ENCODE data around the gene SH3D19. TPM values are rescaled to one million over a fixed set of nuclear protein-coding genes. Genes with fewer than 3 reads are reported as not detected.
A peak's percentile ranks its signal among the peaks of the same experiment; 100 is the strongest.
"Not testable (repeated sequence)": the region's sequence is repeated elsewhere in the genome, so short reads cannot be mapped to it uniquely, and the experiment has no call there.

Gene SH3D19
- total RNA-seq, 1 experiment from 2014 or later, result 6.1 TPM

DNA sequence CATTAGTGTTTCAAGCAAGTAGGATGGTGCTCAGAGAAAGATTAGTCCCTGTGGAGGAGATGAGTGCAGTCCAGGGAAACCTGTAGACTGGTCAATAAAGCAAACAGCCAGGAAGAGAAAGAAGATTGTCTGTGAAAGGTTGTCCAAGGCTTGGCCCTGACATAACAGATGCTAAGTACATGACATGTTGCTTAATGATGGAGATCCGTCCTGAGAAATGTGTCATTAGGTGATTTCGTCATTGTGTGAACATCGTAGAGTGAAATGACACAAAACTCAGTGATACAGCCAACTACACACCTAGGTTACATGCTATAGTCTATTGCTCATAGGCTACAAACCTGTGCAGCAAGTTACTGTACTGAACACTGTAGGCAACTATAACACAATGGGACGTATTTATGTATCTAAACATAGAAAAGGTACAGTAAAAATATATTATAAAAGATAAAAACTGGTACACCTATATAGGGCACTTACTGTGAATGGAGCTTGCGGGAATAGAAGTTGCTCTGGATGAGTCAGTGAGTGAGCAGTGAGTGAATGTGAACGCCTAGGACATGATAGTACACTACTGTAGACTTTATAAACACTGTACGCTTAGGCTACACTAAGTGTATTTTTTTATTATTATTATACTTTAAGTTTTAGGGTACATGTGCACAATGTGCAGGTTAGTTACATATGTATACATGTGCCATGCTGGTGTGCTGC is 57.4 kb downstream of the SH3D19 start:
- no peak for DNase-seq (ENCODE audit: low read depth)

DNA sequence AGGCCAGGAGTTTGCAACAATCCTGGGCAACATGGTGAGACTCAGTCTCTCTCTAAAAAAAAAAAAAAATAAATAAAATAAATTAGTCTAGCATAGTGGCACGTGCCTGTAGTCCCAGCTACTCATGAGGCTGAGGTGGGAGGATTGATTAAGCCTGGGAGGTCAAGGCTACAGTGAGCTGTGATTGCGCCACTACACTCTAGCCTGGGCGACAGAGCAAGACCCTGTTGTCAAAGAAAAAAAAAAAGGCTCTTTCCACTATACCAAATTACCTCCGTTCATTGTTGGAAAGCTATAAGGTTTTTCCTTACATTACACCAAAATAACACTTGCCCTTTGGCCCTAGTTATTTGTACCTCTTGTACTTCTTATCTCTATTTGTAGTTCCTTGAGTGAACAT is 58.3 kb downstream of the SH3D19 start:
- DNase-seq (ENCODE audit: low read depth), result no peak

DNA sequence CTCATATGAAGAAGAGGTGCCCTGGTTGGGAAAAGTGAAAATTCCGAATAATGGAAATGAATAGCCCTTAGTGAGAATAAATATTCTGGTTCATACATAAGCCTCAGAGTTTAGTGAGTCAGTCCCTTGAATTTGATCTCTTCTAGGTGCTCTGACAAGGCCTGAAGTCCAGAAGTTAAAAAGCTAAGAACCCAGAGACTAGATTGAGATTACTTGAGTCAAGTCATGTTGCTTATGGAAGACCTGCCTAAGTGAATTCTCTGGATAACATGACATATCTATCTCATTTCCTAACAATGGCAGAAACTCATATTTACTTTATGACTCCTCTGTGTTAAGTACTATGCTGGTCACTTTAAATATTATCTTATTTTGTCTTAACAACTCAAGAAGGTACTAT is 58.9 kb downstream of the SH3D19 start:
- DNase-seq (ENCODE audit: low read depth), result no peak

DNA sequence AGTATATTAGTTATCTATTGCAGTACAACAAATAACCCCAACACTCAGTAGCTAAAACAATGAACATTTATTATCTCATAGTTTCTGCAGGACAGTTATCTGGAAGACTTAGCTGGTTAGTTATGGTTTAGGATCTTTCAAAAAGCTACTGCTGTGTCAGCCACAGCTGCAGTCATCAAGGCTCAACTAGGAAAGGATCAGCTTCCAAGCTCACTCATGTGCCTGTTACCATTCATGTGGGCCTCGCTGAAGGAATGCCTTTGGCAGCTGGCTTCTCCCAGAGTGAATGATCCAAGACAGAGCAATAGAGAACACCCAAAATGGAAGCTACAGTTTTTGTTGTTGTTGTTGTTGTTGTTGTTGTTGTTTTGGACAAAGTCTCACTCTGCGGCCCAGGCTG is 62.0 kb downstream of the SH3D19 start:
- no peak for DNase-seq (ENCODE audit: low read depth)

DNA sequence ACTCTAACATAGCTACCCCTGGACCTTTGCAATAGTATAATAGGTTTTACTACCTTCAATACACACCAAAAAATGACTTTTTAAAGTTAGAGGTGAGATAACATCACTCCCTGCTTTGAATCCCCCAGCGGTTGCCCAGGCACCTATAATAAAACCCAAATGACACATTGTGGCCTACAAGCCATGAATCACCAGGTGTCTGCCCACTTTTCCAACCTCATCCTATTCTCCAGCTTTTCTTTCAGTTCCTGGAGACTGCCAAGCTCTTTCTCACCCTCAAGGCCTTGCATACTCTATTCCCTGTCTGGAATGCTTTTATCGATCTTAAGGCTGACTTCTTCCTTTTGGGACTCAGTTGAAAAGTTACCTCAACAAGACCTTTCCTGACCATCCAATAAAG is 64.9 kb downstream of the SH3D19 start:
- DNase-seq (ENCODE audit: low read depth), result peak; percentile 36

DNA sequence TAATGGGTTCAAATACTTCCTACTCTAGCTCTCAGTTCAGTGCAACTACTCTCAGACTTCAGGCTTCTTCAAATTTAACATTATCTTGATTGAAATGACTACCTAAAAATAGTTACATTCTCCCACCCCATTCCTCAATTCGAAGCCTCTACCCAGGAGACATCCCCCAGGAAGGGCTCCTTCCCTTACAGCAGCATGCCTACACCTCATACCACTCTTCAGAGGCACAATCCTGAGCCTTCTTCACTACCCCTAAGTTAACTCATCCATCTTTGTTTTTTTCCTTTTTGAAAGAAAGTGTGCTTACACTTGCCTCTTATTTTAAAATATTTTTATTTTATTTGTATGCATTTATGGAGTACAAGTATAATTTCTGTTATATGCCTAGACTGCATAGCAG is 65.7 kb downstream of the SH3D19 start:
- DNase-seq (ENCODE audit: low read depth), result no peak

DNA sequence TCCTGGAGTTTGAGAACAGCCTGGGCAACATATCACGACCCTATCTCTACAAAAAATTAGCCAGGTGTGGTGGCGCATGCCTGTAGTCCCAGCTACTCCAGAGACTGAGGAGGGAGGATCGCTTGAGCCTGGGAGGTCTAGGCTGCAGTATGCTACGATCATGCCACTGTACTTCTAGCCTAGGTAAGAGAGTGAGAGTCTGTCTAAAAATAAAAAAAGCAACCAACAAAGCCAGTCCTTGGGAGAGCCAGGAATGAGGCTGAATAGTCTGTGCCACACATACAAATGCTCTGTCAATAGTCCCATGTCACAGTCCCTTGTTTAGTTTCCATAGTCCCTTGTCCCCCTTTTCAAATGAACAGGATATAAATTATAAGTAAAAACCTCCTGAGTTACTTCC is 67.7 kb downstream of the SH3D19 start:
- no peak for DNase-seq (ENCODE audit: low read depth)

DNA sequence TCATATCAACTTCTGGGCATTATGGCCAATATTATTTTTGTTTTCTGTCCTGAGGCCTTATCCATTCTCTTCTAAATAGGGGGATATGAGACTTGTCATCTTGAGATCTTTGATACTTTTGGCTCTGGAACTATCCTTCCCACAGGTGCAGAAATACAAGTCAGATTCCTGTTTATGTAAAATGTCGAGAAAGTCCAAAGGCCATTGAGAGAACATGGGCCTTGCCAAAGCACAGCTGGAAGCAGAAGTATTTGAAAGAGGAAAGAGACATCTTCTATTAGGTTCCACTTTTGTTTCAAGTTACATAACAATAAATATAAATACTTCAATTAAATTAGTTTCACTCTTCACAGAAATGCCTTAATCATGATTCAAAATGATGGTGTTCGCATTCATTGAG is 69.3 kb downstream of the SH3D19 start:
- DNase-seq (ENCODE audit: low read depth), result no peak

DNA sequence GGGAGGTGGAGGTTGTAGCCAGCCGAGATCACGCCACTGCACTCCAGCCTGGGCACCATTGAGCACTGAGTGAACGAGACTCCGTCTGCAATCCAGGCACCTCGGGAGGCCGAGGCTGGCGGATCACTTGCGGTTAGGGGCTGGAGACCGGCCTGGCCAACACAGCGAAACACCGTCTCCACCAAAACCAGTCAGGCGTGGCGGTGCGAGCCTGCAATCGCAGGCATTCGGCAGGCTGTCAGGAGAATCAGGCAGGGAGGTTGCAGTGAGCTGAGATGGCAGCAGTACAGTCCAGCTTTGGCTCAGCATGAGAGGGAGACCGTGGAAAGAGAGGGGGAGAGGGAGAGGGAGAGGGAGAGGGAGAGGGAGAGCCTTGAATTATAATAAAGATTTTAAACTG is 69.7 kb downstream of the SH3D19 start:
- not testable (repeated sequence) for DNase-seq (ENCODE audit: low read depth)

DNA sequence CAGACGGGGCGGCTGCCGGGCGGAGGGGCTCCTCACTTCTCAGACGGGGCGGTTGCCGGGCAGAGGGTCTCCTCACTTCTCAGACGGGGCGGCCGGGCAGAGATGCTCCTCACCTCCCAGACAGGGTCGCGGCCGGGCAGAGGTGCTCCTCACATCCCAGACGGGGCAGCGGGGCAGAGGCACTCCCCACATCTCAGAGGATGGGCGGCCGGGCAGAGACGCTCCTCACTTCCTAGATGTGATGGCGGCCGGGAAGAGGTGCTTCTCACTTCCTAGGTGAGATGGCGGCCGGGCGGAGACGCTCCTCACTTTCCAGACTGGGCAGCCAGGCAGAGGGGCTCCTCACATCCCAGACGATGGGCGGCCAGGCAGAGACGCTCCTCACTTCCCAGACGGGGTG is 70.2 kb downstream of the SH3D19 start:
- DNase-seq (ENCODE audit: low read depth), result not testable (repeated sequence)

DNA sequence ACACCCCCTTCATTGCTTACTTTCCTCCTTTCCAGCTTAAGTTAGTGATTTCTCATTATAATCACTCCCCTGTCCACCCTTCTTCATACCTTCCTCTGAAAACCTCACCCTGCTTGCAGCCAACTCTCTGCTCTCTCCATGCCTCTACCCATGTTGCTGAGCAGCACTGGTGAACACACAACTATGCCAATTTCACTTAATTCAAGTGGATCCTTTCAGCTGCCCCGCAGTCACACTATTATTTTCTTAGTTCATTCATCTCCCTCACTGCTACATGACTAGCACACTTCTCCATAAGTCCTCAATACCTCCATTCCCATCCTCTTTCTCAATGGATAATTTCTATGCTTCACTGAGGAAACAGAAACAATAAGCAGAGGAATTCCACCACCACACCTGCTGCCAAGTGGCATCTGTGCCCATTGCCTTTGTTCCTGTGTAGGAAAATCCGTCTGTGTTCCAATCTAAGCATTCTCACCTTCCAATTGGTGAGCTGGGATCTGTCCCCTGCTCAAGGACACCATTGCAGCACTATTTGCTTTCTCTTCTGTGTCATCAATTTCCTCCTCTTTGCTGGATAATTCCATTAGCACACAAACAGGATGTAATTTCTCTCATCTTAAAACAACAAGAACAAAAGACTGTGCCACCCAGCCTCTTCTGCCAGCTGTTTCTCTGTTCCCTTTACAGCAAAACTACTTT is 73.7 kb downstream of the SH3D19 start:
- DNase-seq (ENCODE audit: low read depth), result no peak

DNA sequence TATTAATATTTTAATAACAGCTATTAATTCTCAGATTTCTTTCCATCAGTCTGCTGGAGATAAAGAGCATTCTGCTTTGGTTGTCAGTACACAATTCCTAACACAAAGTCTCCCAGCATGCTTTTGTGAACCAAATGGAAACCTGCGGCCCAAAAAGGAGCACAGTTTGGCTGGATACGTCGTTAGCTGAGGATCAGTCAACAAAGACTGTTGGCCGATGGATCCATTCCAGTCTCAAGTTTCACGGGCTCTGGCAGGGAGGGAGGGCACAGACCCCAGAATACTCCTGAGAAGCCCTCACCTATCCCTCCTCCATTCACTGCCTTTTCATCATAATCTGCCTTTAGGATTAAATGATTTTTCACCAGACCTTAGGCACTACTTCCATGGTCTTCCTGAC is 74.7 kb downstream of the SH3D19 start:
- no peak for DNase-seq (ENCODE audit: low read depth)

DNA sequence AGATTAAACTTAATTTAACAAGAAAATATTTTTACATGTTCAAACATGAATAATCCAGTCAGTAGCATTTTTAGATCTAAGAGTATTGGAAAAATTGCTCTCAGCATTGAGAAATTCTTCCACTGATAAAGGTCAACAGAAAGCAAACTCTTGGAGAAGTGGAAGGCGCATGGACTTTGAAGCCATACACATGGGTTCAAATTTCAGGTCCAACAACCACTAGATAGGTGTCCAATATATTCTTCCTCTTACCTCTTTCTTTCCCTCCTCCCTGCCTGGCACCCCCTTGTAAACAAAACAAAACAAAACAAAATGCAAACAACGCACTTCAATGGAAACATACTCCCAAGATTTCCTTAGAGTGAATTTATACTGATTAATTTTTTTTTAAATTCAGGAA is 76.9 kb downstream of the SH3D19 start:
- DNase-seq (ENCODE audit: low read depth), result no peak

DNA sequence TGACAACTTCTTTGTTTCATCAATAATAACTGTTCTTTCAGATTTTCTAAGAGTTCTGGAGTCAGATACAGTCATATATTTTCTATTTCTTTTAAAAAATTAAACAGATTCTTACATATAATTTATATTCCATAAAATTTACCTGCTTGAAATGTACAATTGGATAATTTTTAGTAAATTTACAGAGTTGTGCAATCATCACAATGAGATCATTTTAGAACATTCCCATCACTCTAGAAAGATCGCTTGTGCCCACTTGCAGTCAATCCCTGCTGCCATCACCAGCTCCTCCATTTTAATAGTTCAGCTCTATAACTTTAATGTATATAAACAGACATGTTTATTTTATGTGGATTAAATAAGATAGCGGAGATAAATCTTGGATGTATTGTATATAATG is 78.0 kb downstream of the SH3D19 start:
- no peak for DNase-seq (ENCODE audit: low read depth)

DNA sequence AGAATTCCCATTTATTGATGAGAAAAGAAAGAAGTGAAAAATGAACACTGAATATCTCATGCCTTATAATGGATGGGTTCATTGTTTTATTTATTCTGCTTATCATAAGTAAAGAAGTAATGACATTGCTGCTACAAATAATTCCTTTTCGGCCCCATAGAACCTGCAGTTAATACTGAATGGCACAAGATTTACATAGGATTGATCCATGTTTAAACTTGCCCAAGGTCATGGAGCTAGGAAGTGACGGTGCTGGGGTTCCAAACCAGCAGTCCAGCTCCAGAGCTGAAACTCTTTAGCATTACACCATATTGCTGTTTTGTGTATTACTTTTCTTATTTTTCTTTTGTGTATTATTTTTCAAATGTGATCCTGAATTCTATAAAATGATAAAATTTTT is 78.7 kb downstream of the SH3D19 start:
- no peak for DNase-seq (ENCODE audit: low read depth)

DNA sequence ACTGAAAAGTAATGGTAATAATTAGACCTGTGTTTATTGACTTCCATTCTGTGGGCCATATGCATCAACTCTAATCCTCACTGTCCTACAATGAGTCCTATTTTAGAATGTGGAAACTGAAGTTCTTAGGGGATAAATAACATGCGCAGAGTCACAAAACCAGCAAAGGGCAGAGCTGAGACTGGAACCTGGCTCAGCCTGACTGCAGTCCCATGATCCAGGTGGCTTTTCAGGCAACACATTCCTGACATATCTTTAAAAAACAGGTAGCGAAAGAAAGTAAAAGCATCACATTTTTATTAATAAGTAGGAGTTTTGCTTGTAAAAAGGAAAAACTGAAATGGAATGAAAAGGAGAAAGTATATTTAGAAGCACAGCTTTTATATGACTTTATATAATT is 83.1 kb downstream of the SH3D19 start:
- DNase-seq (ENCODE audit: low read depth), result no peak

DNA sequence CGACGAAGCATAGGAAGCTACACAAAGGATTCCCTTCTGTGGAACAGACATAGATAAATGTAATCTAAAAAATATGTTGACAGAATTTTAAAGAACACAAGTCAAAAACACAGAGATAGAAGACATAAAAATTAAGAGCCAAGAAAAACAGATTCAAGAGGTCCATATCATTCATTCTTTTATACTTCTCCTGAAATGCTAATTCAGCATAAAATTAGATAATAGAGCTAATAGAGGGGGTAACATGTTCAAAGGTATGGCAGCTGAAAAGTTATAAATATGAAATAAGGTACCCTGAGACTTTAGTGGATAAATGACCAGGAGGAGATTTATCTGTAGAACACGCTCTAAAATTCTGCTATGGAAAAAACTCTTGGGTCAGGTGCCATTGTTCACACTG is 85.8 kb downstream of the SH3D19 start:
- no peak for DNase-seq (ENCODE audit: low read depth)

DNA sequence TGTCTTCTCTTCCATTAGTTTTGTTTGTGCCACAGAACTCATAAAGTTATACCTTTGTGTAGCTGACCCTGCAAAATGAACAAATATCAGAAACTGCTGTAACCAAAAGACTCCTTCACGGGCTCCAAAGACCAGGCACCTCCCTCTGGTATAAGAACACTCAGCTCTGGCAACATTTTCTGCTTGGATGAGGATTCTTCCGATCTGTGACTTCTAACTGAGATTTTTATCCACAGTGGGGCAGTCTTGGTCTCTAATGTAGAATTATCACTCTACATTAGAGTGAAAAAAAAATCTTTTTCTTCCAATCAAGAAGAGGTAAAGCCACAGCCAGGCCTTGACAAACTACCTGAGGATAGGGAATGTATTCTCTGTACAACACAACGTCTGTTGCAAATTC is 86.9 kb downstream of the SH3D19 start:
- peak; percentile 6 for DNase-seq (ENCODE audit: low read depth)

DNA sequence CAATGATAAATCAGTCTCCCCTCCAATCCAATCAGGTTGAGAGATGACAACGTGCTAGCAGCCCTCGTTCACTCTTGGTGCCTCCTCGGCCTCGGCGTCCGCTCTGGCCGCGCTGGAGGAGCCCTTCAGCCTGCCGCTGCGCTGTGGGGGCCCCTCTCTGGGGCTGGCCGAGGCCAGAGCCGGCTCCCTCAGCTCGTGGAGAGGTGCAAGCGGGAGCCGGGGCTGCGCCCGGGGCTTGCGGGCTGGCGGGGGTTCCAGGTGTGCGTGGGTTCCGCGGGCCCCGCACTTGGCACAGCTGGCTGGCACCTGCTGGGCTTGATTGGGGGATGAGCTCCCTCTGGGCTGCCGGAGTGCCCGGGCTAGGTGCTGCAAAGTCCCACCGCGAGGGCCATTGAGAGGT is 89.4 kb downstream of the SH3D19 start:
- no peak for DNase-seq (ENCODE audit: low read depth)

DNA sequence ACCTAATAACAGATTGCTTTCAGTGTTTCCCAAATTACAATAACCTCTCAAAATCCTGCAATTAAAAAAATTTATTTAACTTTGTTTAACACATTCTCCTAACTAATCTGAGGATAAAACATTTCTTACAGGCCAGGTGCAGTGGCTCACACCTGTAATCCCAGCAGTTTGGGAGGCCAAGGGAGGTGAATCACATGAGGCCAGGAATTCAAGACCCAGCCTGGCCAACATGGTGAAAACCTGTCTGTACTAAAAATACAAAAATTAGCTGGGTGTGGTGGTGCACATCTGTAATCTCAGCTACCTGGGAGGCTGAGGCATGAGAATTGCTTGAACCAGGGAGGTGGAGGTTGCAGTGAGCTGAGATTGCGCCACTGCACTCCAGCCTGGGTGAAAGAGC is 90.0 kb downstream of the SH3D19 start:
- not testable (repeated sequence) for DNase-seq (ENCODE audit: low read depth)

DNA sequence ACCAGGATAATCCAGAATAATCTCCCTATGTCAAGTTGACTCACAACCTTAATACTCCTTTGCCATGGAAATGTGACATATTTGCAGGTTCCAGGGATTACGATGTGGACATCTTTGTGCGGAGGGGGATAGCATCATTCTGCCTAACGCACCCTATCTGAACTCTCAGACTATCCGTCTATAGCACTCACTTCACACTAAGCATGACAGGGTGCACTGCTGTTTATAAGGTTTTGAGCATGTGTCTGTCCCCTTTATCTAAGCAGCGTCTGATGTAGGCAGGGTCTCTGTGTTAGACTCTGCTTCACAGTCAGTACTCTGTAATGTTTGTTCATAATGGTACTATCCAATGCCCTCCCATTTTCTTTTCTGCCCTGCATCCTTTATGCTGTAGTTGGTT is 91.8 kb downstream of the SH3D19 start:
- DNase-seq (ENCODE audit: low read depth), result no peak

DNA sequence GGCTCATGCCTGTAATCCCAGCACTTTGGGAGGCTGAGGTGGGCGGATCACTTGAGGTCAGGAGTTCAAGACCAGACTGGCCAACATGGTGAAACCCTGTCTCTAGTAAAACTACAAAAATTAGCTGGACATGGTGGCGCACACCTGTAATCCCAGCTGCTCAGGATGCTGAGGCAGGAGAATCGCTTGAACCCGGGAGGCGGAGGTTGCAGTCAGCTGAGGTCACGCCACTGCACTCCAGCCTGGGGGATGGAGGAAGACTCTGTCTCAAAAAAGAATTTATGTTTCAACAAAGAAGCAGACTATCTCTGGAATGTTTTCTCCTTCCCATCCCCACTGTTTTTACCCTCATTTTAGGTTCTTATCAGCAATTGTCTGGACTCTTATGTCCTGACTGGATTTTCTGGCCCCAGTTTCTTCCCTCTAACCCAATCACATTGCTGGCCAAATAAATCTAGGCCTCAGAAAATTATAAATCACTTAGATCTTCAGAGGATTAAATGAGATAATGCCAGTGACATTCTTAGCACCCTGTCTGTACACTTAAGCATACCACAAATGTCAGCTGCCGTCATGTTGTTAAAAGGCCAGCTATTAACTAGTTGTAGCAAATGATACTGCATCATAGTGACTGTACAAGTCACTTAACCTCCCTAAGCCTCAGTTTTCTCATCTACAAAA is 93.3 kb downstream of the SH3D19 start:
- no peak for DNase-seq (ENCODE audit: low read depth)
